Occipital lobe (tissue), 2 donors: ENCODE results near the gene PPP1R27. TPM values are rescaled to one million over a fixed set of nuclear protein-coding genes. Genes with fewer than 3 reads are reported as not detected.

ENCODE experiments used
- DNase-seq: peaks from one replicate; lab custom pipeline; 2025; lab: John Stamatoyannopoulos, UW
- total RNA-seq: library from RNA; depleted of rRNA; stranded (reverse); fragments of >200 nt; gene quantifications from one replicate; pipeline ENCODE4 v1.2.3, GENCODE V29; 2014

The PPP1R27 gene
- total RNA-seq, 1 donor from 2014 or later, result not detected

DNA sequence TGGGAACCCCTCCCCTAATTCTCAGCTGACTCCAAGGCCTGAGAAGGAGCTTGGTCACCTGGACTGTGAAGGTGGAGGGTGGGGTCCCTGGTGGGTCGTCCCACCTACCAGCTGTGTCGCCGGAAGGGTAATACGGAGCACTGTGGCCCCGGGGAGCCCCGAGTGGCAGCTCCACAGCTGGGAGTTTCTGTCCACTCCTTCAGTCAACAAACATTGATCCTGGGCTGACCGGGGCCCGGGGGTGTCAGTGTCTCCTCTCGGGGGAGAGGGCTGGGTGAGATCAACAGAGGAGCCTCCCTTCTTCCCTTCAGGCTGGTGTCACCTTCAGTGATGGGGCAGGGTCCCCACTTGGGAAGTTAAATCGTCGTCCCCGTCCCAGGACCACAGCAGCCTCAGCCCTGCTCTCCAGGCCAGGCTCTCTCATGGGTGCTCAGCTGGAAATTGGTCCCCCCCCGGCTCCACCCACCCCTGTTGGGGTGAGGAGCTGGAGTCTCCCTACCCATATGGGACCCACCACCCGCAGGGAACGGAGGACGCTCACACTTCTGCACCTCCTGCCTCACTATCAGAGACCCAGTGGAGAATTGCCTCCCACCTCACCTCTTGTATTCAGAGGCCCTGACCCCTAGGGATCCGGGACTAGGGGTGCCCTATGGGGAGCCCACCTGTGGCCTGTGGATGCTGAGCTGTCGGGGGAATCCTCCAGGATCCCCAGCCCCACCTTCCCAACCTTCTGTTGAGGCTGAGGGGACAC, 29.0 kb downstream of the PPP1R27 start:
- DNase-seq, result no peak

DNA sequence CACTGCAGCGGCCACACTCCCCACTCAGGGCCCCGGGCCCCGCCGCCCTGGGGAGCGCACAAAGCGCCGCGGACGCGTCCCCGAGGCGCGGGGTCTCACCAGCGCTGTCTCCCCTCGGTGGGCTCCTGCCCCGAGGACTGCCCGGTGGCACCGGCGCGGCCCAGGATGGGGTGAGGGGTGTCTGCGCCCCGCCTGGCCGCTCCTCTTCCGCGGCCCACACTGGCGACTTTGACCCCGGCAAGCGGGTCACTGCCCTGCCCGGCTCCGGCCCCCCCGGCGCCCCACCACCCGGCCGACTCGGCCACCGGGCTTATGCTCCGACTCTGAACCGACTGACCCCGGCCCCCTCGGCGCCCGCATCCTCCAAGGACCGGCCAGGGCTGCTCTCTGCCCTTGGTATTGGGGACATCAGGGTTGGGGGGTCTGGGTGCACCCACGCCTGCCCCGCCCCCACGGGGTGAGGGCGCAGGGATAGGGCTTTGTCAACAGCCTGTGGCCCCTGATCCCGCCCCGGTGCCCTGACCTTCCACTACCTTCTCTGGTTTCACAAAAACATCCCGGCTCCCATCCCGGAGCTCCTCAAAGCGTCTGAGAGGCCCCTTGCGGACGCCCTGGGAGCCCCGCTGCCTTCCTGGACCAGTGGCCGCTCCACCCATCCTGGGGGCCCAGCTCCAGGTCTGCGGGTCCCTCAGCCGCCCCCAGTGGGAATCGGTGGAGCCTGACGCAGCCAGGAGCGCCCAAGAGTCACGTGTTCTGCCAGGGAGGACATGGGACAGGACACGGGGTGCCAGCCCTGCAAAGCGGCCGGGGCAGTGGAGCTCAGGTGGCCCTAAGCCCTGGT, 30.1 kb downstream of the PPP1R27 start:
- no peak for DNase-seq

DNA sequence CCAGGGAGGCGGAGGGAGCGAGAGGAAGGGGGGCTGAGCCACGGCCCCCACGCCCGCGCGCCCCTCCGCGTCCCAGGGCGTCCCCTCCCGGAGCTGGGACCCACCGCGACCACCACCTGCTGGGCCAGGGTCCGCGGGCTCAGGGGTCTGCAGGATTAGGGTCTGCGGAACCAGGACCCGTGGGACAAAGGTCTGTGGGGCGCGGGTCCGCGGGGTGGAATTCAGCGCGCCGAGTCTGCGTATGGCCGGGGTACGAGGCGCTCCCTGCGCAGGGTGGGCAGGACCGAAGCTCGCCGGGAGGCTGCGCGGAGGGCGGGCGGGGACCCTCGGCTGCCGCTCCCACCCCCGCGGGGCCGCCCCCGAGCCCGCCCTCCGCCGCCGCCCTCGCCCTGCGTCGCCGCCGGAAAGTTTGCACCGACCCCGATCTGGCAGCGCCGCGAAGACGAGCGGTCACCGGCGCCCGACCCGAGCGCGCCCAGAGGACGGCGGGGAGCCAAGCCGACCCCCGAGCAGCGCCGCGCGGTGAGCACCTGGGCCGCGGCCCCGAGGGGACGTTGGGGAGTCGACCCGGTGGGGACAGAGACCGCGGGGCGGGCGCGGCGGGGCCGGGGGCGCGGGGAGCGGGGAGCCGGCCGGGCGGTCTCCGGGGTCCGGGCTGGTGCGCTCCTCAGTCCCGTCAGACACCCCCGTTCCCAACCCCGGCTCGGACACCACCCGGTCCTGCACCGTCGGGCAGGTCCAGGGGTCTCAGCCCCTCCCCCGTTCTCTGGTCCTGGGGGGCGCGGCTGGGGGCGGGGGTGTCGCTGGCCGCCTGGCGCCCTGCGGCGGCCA, 30.9 kb downstream of the PPP1R27 start, which contains the start of gene GCGR:
Gene GCGR, plus strand, starts transcription at position 423 of the 831 bp plus-strand sequence. CDS start 4,869 bp downstream, outside the sequence.
- DNase-seq, result no peak

DNA sequence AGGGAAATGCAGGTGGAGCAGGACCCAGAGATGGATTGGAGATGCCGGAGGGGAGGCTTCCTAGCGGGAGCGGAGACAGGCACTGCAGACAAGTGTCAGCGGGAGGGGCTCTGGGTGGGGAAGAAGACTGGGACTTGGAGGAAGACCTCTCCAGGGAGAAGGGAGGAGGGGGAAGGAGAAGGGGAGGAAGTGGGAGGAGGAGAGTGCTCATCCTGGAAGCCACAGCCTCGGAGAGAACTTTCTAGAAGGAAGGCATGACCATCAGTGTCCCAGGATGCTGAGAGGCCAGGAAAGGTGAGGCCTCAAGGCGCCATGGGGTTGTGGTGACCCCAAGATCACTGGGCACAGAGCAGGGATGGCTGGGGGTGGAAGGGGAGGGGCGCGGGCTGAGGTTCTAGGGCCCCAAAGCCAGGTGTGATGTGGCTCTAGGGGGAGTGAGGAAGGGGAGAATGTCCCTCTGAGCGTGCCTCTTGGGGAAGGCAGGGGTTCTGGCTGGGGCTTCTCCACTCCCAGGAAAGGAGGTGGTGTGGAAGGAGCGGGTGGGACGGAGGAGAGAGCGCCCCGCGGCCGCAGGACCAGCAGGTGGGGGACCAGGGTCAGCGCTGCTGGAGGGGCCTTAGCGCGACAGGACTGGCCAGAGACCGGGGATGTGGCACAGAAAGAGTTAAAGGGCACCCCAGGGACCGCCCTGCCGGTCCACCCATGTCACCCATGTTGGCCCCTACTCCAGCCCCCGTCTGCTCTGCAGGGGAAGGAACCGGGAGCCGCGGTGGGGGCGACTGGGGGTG, 31.8 kb downstream of the PPP1R27 start:
- DNase-seq, result no peak

DNA sequence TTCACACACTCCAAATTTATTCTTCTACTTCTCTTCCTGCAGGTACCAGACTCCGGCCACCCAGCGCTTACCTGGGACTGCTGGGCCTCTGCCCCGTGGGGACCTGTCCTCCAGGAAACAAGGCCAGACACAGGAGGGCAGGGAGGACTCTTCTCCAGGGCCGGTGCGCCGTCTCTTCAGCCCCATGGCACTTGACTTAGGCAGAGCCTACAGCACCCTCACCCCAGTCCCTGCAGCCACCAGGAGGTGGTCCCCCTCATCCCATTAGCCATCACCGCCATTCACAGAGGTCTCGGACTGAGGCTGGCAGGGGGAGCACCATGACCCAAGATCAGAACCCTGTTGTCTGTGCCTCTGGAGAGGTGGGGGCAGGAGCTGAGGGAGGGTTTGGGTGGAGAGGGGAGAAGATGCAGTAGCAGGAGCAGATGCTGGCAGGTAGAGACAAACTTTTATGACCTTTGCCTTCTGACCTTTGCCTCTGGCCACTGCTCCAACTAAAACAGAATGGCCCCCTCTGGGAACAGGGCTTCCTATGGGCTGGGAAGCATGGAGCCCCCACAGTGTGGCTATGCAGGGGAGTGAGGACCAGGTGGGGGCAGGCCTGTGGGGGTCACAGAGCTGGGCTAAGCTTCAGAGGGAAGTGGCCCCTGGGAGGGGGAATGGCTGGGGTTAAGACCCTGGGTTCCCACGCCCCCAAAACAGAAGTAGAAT, 32.6 kb downstream of the PPP1R27 start:
- no peak for DNase-seq

GRCh38 chr17:81801327-81801726, 33.5 kb downstream of the PPP1R27 start:
- DNase-seq, result no peak

DNA sequence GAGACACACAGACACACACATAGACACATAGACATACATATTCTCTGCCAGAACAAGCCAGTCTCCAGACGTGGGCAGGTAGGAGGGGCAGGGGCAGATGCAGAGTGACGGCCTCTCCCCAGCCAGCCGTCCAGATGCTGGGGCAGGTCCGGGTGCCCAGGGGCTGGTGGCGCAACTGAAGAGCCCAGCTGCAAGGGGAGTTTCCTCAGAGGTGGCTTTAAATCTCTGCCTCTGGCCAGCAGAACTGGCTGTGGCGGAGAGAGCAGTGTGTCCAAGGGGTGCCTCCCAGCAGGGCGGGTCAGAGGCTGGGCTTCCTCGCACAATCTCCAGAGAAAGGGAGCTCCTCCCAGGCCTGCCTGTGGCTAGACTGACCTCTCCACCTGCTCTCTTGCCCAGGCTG, 40.3 kb downstream of the PPP1R27 start:
- no peak for DNase-seq

GRCh38 chr17:81794074-81794476, 40.8 kb downstream of the PPP1R27 start:
- no peak for DNase-seq

- no peak for DNase-seq
Measured at GRCh38 chr17:81792675-81793615, 41.9 kb downstream of the PPP1R27 start.

Other genes with a start within 250 kb of the PPP1R27 start
- 39.5 TPM for gene NPLOC4, start 197.9 kb downstream of the PPP1R27 start, total RNA-seq
- 0.16 TPM for gene TSPAN10, start 197.9 kb downstream of the PPP1R27 start, total RNA-seq
- not detected for gene PDE6G, start 178.5 kb downstream of the PPP1R27 start, total RNA-seq
- gene OXLD1, start 168.4 kb downstream of the PPP1R27 start, total RNA-seq, result 5.5 TPM
- gene CCDC137, start 168.3 kb downstream of the PPP1R27 start, total RNA-seq, result 3.9 TPM
- gene ARL16, start 151.3 kb downstream of the PPP1R27 start, total RNA-seq, result 34.0 TPM
- 37.6 TPM for gene HGS, start 151.0 kb downstream of the PPP1R27 start, total RNA-seq
- 4.7 TPM for gene MRPL12, start 131.7 kb downstream of the PPP1R27 start, total RNA-seq
- gene SLC25A10, start 122.8 kb downstream of the PPP1R27 start, total RNA-seq, result 4.2 TPM
- not detected for gene GCGR, start 30.9 kb downstream of the PPP1R27 start, total RNA-seq
- 85.9 TPM for gene MCRIP1, start 1.8 kb downstream of the PPP1R27 start, total RNA-seq
- 57.4 TPM for gene P4HB, start 25.5 kb upstream of the PPP1R27 start, total RNA-seq
- 22.9 TPM for gene ARHGDIA, start 36.3 kb upstream of the PPP1R27 start, total RNA-seq
- 78.3 TPM for gene ALYREF, start 56.5 kb upstream of the PPP1R27 start, total RNA-seq
- 43.0 TPM for gene ANAPC11, start 56.7 kb upstream of the PPP1R27 start, total RNA-seq
- 2.0 TPM for gene NPB, start 67.2 kb upstream of the PPP1R27 start, total RNA-seq
- 24.5 TPM for gene PCYT2, start 76.3 kb upstream of the PPP1R27 start, total RNA-seq
- 8.0 TPM for gene SIRT7, start 83.1 kb upstream of the PPP1R27 start, total RNA-seq
- 16.5 TPM for gene MAFG, start 92.7 kb upstream of the PPP1R27 start, total RNA-seq
- gene PYCR1, start 102.2 kb upstream of the PPP1R27 start, total RNA-seq, result 17.6 TPM
- 0.16 TPM for gene MYADML2, start 112.2 kb upstream of the PPP1R27 start, total RNA-seq
- 0.31 TPM for gene NOTUM, start 126.1 kb upstream of the PPP1R27 start, total RNA-seq
- 11.1 TPM for gene ASPSCR1, start 142.6 kb upstream of the PPP1R27 start, total RNA-seq
- 29.2 TPM for gene CENPX, start 187.8 kb upstream of the PPP1R27 start, total RNA-seq
- gene LRRC45, start 188.3 kb upstream of the PPP1R27 start, total RNA-seq, result 14.2 TPM
- 76.0 TPM for gene RAC3, start 196.6 kb upstream of the PPP1R27 start, total RNA-seq
- gene DCXR, start 202.6 kb upstream of the PPP1R27 start, total RNA-seq, result 18.1 TPM
- gene RFNG, start 216.8 kb upstream of the PPP1R27 start, total RNA-seq, result 14.5 TPM
- 64.4 TPM for gene GPS1, start 216.8 kb upstream of the PPP1R27 start, total RNA-seq
- gene DUS1L, start 230.8 kb upstream of the PPP1R27 start, total RNA-seq, result 21.4 TPM